OCI-LY3 (cell line): ENCODE data around the gene PET100.

Source experiments
- EZH2phosphoT487 ChIP-seq: fragments of 200-600 bp; shearing (Covaris generic); IDR thresholded peaks from 2 replicates; pipeline ENCODE4 v1.6.1; 2018; ENCODE audit warnings: antibody characterized with exemption, mixed run types, low read depth
- TF ChIP-seq, protein P1 (sequence below): fragments of 200-600, 300-600 bp; sonication (generic); IDR thresholded peaks from 2 replicates; pipeline ENCODE4 v1.5.1; 2014; ENCODE audit warnings: antibody characterized with exemption, low read length, low read depth

DNA sequence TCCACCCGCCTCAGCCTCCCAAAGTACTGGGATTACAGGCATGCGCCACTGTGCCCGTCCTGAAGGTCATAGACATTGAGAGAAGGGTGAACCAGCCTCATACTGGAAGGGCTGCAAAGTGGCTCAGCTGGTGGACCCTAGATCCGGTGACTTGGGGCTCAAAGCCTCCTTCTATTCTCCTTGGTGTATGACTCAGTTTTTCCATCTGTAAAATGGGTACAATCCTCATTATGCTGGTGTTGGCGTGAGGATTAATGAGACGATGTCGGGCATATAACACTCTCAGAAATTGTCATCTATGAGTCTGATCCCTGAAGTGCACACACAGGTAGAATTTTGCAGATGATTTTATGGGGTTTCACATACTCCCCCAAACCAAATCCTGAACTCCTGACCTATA, 39.8 kb upstream of the PET100 start:
- TF ChIP-seq, protein P1, sequence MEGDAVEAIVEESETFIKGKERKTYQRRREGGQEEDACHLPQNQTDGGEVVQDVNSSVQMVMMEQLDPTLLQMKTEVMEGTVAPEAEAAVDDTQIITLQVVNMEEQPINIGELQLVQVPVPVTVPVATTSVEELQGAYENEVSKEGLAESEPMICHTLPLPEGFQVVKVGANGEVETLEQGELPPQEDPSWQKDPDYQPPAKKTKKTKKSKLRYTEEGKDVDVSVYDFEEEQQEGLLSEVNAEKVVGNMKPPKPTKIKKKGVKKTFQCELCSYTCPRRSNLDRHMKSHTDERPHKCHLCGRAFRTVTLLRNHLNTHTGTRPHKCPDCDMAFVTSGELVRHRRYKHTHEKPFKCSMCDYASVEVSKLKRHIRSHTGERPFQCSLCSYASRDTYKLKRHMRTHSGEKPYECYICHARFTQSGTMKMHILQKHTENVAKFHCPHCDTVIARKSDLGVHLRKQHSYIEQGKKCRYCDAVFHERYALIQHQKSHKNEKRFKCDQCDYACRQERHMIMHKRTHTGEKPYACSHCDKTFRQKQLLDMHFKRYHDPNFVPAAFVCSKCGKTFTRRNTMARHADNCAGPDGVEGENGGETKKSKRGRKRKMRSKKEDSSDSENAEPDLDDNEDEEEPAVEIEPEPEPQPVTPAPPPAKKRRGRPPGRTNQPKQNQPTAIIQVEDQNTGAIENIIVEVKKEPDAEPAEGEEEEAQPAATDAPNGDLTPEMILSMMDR, result no peak
- no peak for TF ChIP-seq EZH2phosphoT487
